NCI-H524 treated with DMSO at 0.1 percent for 48 hours (cell line): ENCODE data around the gene VIPR1.
A peak's percentile ranks its signal among the peaks of the same experiment; 100 is the strongest.

Source experiments
- DNase-seq: peaks from one replicate; lab custom pipeline; 2025; lab: John Stamatoyannopoulos, UW

The VIPR1 gene

GRCh38 chr3:42513121-42513520 lies 10.7 kb downstream of the VIPR1 start:
- DNase-seq = no peak

GRCh38 chr3:42513521-42513920 lies 11.1 kb downstream of the VIPR1 start:
- no peak for DNase-seq

GRCh38 chr3:42514876-42515275 lies 12.4 kb downstream of the VIPR1 start:
- DNase-seq = no peak

GRCh38 chr3:42515391-42515916 lies 13.0 kb downstream of the VIPR1 start:
- DNase-seq = no peak

GRCh38 chr3:42515976-42516375 lies 13.5 kb downstream of the VIPR1 start:
- DNase-seq = no peak

GRCh38 chr3:42516443-42516842 lies 14.0 kb downstream of the VIPR1 start:
- DNase-seq = no peak

- no peak for DNase-seq
These were observed 14.7 kb downstream of the VIPR1 start for GRCh38 chr3:42517117-42517516.

GRCh38 chr3:42518800-42519567 lies 16.5 kb downstream of the VIPR1 start:
- no peak for DNase-seq

GRCh38 chr3:42519568-42519962 lies 17.1 kb downstream of the VIPR1 start:
- DNase-seq = no peak

- DNase-seq = no peak
These were observed 17.9 kb downstream of the VIPR1 start for GRCh38 chr3:42520336-42520735.

GRCh38 chr3:42520906-42521305 lies 18.5 kb downstream of the VIPR1 start:
- DNase-seq = no peak

GRCh38 chr3:42524751-42525150 lies 22.3 kb downstream of the VIPR1 start:
- no peak for DNase-seq

- DNase-seq = no peak
These were observed 22.8 kb downstream of the VIPR1 start for GRCh38 chr3:42525212-42525611.

- no peak for DNase-seq
These were observed 23.4 kb downstream of the VIPR1 start for GRCh38 chr3:42525736-42526345.

- no peak for DNase-seq
These were observed 24.3 kb downstream of the VIPR1 start for GRCh38 chr3:42526616-42527367.

GRCh38 chr3:42527368-42527917 lies 25.0 kb downstream of the VIPR1 start:
- no peak for DNase-seq

GRCh38 chr3:42529468-42529867 lies 27.0 kb downstream of the VIPR1 start:
- DNase-seq = no peak

- DNase-seq = no peak
These were observed 27.6 kb downstream of the VIPR1 start for GRCh38 chr3:42530073-42530472.

- no peak for DNase-seq
These were observed 29.0 kb downstream of the VIPR1 start for GRCh38 chr3:42531470-42531869.

- no peak for DNase-seq
These were observed 29.8 kb downstream of the VIPR1 start for GRCh38 chr3:42532229-42532628.

GRCh38 chr3:42533161-42533897 lies 30.9 kb downstream of the VIPR1 start:
- DNase-seq = peak; percentile 51
